ENCODE results near the gene GPATCH1. TPM values are rescaled to one million over a fixed set of nuclear protein-coding genes. Genes with fewer than 3 reads are reported as not detected.

GPATCH1 gene
- total and polyA plus RNA-seq, 2 of the 13 experiments (the other 11 are each of a cell fraction or from before 2014, with no cell fraction given) = 6.8 to 6.9 TPM

- TF ChIP-seq TFDP1 (CRISPR knock-in tag; IDR thresholded peaks at IDR 0.05; ENCODE audit: borderline replicate concordance) = no peak
- TF ChIP-seq RFX1 (IDR thresholded peaks at IDR 0.05) = peak; percentile 80
- no peak for TF ChIP-seq HCFC1 (IDR thresholded peaks at IDR 0.05; ENCODE audit: low read depth, low read length)
- no peak for TF ChIP-seq SRSF4 (IDR thresholded peaks at IDR 0.05; ENCODE audit: low read depth, low read length, poor library complexity, severe bottlenecking)
- TF ChIP-seq ATF2 (CRISPR knock-in tag; IDR thresholded peaks at IDR 0.05) = no peak
- no peak for TF ChIP-seq ZNF790 (CRISPR knock-in tag; IDR thresholded peaks at IDR 0.05; ENCODE audit: borderline replicate concordance)
- no peak for TF ChIP-seq TOPORS (CRISPR knock-in tag; IDR thresholded peaks at IDR 0.05)
- no peak for TF ChIP-seq KDM2A (CRISPR knock-in tag; IDR thresholded peaks at IDR 0.05; ENCODE audit: borderline replicate concordance, low read depth)
- TF ChIP-seq HOXD1 (CRISPR knock-in tag; IDR thresholded peaks at IDR 0.05) = peak; percentile 65; the same call in 1 of the 2 replicates
- TF ChIP-seq ZNF10 (CRISPR knock-in tag; IDR thresholded peaks at IDR 0.05; ENCODE audit: borderline replicate concordance, low read depth) = no peak
- no peak for TF ChIP-seq ZNF484 (CRISPR knock-in tag; IDR thresholded peaks at IDR 0.05; ENCODE audit: borderline replicate concordance, low read depth)
- no peak for TF ChIP-seq TOE1 (CRISPR knock-in tag; IDR thresholded peaks at IDR 0.05)
- TF ChIP-seq MED1 (CRISPR knock-in tag; IDR thresholded peaks at IDR 0.05) = peak; percentile 16; the same call in 1 of the 2 replicates
- TF ChIP-seq ZNF549 (CRISPR knock-in tag; IDR thresholded peaks at IDR 0.05) = no peak
- no peak for TF ChIP-seq ZNF672 (CRISPR knock-in tag; IDR thresholded peaks at IDR 0.05)
- TF ChIP-seq TGIF2 (CRISPR knock-in tag; IDR thresholded peaks at IDR 0.05) = no peak
- TF ChIP-seq TFAP4 (IDR thresholded peaks at IDR 0.05; ENCODE audit: borderline replicate concordance, low read depth) = peak; percentile 49; the same call in 1 of the 2 replicates
- TF ChIP-seq HNF1A (IDR thresholded peaks at IDR 0.05; ENCODE audit: low read depth) = peak; percentile 55; the same call in 1 of the 2 replicates
- TF ChIP-seq HNF1A (CRISPR knock-in tag; IDR thresholded peaks at IDR 0.05; ENCODE audit: borderline replicate concordance) = peak; percentile 55; the same call in 1 of the 2 replicates
- TF ChIP-seq ZMYM4 (CRISPR knock-in tag; IDR thresholded peaks at IDR 0.05) = no peak
- TF ChIP-seq ZNF432 (CRISPR knock-in tag; IDR thresholded peaks at IDR 0.05; ENCODE audit: borderline replicate concordance) = no peak
- TF ChIP-seq ZNF747 (CRISPR knock-in tag; IDR thresholded peaks at IDR 0.05; ENCODE audit: borderline replicate concordance) = no peak
- TF ChIP-seq FOXC1 (CRISPR knock-in tag; IDR thresholded peaks at IDR 0.05; ENCODE audit: borderline replicate concordance) = no peak
- TF ChIP-seq NR2F2 (IDR thresholded peaks at IDR 0.05; ENCODE audit: borderline replicate concordance, low read depth) = peak; percentile 100
Observed at GRCh38 chr19:33100894-33101644, 20.1 kb downstream of the GPATCH1 start (continued).
